Renal cortical epithelial cell (primary cell): ENCODE data around the gene CFAP54. TPM values are rescaled to one million over a fixed set of nuclear protein-coding genes. Genes with fewer than 3 reads are reported as not detected.
"Not testable (repeated sequence)": the region's sequence is repeated elsewhere in the genome, so short reads cannot be mapped to it uniquely, and the experiment has no call there.

Experiments used
- DNase-seq: peaks from one replicate; pipeline ENCODE4 v3.0.0-alpha.2; 2011; ENCODE audit warnings: low read depth
- total RNA-seq: library from RNA; depleted of rRNA; stranded (reverse); fragments of >200 nt; gene quantifications from 2 replicates; pipeline ENCODE4 v1.2.3, GENCODE V29; 2014

Gene CFAP54, protein sequence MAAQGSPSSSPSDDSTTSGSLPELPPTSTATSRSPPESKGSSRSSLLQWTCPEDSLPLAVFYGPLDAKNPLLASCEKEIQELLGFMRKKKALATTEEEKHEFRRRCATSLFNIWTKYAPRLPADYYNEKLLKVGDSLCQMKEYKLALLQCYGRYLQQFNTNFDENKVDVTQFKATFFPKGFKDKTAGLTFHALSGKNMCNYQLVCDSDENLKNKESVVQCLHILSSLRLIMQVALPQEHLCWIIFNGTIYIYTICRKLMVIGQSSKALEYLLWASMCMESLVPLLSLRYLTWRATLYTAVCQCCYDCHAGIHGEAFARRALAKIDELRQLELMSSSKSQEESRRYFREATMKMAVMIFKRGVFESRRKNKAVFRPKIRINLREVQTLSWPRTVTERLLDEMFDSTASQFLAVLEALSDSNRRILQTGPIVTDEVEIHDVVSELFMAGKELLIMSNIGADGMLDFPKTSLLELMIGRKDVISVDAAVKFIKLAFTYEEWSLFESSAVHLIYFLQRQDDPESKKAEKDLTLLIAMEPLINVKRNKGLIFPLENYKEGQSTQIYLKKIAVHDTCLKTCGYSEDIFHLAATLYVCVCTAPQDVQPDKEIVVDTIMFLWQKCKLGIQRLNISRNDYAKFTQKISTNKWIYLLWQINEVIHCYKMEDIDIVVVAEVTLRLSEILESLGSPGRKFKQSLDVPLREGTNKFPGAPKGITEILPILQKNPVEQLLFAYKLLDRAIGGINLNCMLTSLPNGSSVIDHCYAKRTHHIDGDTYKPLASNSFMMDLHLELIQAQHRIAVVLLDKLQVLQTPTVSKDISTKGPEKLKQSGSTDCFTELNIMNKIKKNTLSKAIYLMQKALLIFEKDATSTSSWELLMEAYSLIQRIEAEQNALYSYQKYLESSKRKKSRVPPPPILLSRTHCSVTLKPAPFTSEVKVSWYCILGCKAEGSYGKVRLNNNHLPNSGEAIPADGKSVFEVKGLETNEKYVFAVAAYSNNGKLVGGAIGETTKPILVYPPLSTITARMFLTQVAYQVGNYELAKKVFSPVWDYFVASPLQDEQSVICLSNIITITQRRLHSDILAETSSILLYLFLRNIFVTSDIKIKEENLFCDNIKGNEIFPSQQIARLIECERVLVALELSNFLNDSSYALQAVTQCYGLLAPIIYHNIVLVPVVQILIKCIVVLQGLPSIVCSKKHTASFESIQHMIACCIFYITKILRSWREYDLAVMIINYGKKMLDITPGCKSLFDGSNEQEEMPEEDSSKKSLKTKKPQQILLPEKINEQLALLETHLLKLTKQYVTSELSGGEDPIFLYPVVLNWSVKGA (N-terminal part only)
- 3.3 and 11.3 TPM in 2 replicates for total RNA-seq

DNA sequence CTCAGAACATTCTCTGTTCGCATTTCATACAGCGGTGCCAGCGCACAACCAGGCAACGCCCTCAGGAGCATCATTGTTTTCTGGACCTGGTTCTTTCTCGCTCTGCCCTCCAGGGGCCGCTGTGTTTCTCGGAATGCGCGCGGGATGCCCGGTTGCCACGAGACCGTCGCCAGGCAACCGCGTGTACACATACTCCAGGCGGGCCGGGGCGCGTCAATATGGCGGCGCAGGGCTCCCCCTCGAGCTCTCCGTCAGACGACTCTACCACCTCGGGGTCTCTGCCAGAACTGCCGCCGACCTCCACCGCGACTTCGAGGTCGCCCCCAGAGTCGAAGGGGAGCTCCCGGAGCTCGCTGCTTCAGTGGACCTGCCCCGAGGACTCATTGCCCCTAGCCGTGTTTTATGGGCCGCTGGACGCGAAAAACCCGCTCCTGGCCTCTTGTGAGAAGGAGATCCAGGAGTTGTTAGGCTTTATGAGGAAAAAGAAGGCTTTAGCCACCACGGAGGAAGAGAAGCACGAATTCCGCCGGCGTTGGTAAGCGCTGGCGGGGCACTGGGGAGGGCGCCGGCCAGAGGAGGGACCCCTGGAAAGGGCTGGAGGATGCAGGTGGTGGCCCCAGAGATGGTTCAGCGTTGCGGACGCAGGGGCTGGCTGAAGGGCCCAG lies at the start of gene CFAP54:
Gene CFAP54 (plus strand): TSS at position 186 of the 665 bp plus-strand sequence. CDS start 33 bp downstream, at position 219.
- DNase-seq = peak; percentile 84

DNA sequence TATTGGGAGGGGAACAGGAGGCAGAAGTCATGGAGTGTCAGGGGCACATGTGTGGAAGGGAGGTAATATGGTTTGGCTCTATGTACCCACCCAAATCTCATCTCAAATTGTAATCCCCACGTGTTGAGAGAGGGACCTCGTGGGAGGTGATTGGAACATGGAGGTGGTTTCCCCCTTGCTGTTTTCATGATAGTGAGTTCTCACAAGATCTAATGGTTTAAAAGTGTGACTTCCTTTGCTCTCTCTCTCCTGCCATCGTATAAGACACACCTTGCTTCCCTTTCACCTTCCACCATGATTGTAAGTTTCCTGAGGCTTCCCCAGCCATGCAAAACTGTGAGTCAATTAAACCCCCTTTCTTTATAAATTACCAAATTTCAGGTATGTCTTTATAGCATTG lies 47.6 kb upstream of the CFAP54 start:
- no peak for DNase-seq

DNA sequence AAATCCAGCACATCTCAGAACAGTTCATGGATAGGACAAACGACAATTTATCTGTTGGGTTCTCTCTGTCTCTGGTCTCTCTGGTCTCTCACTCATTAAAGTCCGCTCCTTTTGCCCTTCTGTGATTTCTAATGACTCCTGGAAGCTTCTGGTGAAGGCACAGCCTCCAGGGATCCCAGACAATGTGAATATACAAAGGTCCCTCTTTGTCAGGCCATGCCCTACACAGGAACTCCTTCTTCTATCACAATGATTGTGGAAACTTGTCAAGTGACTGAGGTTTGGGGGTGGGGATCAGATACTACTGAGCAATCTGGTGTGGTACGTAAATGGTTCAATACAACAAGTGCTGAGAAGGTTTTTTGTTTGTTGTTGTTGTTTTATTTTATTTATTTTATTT lies 46.5 kb upstream of the CFAP54 start:
- no peak for DNase-seq

DNA sequence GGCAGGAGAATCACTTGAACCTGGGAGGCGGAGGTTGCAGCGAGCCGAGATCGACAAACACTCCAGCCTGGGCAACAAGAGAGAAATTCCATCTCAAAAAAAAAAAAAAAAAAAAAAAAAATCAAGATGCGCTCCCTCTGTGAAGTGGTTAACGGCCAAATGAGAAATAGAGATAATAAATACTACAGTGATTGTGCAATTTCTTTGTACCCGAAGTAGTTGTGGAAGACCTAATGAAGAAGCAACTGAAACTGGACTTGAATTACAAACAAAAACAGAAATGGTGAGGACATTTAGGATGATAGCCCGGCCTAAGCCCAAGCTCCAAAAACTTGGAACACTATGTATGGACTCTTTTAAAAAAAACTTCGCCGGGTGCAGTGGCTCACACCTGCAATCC lies 45.0 kb upstream of the CFAP54 start:
- DNase-seq = no peak

DNA sequence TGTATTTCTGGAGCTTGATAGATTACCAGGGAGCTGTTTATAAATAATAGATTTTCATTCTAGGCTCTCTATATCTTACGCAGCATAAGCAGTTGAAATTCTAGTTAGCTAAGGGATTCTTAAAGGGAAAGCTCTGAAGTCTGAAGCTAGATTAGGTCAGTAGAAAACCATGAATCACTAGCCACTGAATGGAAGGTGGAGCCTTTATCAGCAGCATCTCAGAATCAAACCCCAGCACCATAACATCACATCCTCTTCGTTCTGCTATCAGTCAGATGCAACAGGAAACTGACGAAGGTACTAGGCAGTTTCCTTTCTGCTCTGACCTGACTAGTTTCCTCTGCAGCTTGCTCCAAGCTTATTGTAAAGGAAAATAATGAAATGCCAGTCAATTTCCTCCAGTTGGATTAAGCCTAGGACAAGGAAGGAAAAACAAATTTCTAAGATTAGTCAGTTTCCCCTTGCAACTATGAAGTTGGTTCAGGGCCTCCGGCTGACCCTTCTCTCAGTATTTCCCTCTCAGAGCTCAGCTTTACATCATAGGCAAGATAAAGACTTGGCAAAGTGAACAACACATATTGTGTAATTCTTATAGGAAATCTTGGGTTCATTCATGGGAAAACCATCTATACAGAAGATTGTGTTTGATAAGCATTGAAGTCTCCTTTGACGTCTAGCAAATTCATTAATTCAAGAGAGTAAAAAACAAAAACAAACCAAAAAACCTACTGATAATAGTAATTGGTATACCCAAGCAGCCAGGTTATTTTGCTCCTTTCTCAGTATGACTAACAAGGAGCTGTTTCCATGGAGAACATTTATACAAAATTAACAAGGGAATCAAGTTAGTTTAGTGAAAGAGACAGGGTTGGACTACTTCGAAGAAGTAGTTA lies 43.4 kb upstream of the CFAP54 start:
- peak; percentile 84 for DNase-seq

DNA sequence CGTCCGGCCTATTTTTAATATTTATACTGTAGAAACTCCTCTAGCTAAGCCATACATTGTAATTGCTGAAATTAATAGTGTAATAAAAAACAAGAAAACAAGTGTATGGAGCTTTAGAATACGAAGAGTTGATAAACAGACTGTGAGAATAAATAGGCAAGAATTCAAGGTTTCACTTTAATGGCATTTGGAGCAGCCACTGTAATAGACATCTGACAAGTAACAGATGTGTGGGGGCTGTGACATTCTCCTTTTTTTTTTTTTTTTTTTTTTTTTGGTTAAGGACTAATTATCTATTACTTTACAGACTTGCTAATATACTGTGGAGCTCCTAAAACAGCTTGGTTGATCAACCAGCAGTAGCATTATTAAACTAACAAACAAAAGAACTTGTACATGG lies 42.1 kb upstream of the CFAP54 start:
- no peak for DNase-seq

DNA sequence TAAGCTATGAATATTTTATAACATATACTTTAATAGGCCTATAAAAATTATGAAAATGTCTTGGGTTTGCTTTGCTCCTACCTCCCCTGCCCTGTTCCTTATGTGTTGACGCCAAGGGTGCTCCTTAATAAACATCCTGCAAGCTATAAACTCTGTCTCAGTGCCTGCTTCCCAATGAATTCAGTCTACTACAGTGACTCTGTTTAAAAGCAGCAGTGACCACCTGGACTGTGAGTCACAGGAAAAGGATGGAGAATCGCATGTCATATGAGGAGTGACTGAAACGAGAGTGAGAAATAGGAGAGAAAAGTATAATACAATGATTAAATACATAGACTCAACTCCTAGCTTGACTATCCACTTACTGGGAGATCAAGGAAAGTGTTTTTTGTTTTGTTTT lies 41.1 kb upstream of the CFAP54 start:
- peak; percentile 86 for DNase-seq

DNA sequence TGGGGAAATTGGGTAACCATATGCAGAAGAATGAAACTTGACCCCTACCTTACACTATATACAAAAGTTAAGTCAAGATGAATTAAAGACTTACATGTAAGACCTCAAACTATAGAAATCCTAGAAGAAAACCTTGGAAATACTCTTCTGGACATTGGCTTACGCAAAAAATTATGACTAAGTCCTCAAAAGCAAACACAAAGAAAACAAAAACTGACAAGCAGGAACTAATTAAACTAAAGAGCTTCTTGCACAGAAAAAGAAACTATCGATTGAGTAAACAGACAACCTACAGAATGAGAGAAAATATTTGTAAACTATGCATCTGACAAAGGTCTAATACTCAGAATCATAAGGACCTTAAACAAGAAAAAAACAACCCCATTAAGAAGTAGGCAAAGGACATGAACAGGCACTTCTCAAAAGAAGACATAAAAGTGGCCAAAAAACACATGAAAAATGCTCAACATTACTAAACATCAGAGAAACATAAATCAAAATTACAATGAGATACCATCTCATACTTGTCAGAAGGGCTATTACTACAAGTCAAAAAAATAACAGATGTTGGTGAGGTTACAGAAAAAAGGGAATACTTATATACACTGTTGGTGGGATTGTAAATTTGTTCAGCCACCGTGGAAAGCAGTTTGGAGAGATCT lies 37.0 kb upstream of the CFAP54 start:
- no peak for DNase-seq

DNA sequence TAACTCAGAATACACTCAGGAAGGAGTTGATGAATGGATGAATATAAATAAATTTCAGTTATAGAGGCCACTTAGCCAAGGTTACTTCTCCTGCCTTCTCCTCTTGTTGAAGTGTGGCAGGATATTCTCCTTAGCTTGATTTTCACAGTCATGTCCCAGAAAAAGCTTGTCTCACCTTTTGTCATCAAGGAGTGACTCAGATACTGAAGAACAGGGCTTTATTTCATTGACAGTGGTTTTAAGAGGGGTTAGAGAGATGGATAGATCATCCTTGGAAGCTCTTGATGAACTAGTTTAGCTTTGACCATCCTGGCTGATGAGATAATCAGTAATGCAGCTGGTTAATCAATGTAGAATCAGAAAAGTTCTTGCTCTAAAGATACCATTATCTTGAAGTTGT lies 35.0 kb upstream of the CFAP54 start:
- DNase-seq = no peak

DNA sequence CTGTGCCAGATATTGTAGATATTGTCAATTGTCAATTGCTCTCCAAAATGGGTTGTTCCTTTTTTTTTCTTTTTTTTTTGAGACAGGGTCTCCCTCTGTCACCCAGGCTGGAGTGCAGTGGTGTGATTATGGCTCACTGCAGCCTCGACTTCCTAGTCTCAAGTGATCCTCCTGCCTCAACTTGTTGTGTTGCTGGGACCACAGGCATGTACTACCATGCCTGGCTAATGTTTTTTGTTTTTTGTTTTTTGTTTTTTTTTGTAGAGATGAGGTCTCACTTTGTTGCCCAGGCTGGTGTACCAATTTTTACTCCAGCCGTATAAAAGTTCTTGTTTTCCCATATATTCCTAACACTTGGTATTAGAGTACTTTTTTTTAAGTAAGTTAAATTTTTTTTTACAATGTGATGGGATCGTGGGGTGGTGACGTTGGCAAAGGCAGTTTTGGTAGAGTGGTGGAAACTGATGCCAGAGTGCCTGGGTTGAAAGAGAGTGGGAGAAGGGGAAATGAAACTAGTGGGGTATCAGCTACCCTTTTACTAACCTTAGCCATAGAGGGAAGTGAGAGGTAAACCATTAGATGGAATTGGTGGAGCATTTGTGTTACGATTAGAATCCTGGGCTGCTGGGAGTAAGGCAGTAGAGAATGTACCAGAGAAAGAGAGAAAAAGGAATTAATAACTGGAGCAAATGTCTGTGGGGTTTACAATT lies 33.0 kb upstream of the CFAP54 start:
- no peak for DNase-seq

DNA sequence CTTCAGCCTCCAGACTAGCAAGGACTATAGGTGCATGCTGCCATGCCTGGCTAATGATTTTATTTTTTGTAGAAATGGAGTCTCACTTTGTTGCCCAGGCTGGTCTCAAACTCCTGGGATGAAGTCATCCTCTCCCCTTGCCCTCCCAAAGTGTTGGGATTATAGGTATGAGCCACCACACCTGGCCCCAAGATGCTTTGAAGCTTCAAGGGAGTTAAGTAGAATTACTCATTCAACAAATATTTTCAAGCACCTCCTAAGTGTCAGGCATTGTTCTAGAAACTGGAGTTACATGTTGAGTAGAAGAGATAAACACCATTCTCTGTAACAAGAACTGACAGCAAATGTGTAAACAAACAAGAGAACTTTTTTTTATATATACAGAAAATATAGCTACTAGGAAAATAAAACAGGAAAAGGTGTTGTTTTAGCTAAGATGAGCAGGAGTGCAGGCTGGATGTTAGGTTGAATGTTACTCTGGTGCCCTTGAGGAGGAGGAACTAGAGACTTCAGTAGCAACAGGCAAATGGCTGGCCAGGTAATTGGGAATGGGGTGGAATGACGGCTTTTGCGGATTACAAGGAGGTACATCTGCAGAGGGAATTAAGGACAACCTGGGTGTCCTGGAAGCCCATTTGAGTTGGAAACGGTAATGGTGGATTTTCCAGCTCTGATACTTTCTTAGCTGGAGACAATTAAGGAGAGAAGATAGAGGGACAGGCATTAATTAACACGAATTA lies 32.0 kb upstream of the CFAP54 start:
- DNase-seq = peak; percentile 80

DNA sequence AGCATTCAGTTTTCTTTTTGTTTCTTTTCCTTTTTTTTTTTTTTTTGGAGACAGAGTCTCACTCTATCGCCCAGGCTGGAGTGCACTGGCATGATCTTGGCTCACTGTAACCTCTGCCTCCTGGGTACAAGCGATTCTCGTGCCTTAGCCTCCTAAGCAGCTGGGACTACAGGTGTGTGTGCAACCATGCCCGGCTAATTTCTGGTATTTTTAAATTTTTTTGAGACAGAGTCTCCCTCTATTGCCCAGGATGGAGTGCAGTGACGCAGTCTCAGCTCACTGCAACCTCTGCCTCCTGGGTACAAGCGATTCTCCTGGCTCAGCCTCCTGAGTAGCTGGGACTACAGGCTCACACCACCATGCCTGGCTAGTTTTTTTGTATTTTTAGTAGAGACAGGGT lies 30.1 kb upstream of the CFAP54 start:
- DNase-seq = not testable (repeated sequence)

DNA sequence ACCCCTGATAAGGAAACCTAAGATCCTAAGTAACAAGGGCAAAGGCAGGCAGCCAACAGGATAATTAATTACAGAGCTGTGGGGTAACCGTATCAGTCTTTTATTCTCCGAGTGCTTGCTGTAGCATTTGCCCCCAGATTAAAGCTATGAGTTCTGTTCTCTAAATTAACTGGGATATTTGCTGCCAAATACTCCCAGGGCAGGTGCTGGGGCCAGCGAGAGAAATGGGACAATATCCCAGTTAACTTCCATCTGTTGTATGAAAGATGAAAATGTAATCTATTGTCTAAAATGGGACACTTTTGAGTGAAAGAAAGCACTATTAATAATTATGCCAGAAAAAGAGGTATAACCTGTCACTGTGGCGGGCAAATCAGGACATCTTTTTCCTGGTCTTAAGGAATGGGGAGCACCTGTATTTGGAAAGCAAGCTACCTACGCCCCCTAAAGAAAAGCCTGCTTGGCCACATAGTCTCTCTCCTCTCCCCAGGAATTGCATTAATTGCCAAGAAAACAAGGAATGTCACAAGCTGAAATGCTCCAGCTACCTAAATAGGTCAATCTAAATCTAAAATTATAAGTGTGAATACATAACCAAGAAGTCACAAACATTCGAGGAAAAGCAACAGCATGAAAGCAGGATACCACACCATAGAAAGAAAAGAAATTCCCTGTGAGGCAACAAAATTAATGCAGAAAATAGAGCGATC lies 26.7 kb upstream of the CFAP54 start:
- no peak for DNase-seq

DNA sequence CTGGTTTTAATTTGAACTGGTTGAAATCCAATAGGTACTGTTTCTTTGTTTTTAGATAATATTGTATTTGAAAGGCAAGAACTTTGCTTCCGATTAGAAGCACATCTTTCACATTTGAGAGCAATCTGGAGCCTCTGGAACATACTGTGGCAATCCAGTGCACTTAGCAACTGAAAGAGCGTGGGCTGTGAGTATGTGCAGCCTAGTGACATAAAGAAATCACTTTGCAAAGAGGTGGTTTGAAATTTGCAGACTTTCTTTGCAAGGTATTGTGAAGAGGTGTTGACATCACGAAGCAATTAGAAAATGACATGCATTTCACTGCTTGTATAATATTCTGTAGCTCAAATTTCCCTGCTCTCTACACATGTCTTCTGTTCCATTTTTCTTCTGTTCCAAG lies 23.5 kb upstream of the CFAP54 start:
- no peak for DNase-seq

DNA sequence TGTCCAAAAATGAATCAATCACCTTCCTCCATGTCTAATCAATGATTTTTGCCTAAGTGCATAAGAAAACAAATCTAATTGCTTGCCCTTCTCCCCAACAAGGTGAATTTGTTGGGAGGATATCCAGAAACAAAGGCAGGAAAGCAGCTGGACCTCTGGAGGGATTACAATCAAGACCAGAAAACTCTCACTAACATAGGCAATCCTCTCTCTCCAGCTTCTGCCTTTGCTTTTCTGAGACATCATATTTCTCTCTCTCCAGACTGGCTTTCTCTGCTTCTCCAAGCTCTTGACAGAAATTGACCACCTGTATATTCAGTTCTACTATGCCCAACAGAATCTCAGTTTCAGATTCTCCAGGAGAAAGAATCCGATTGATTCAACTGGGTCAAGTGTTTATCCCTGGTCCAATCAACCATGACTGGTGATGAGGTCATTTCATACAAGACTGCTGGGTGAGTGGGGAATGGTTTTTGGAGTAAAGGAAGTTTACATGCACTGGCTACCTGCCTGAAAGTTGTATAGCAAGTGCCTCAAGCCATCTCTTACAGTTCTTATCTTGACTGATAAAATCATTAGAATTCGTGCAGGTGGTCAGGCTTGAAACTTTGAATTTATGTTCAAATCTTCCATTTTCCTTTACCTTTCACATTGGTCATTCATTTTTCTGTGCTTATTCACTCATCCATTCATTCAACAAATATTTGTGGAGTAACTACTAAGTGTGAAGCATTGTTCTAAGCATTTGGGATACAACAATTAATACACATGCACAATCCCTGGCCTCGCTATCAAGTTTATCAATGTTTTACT lies 22.2 kb upstream of the CFAP54 start:
- peak; percentile 93 for DNase-seq

DNA sequence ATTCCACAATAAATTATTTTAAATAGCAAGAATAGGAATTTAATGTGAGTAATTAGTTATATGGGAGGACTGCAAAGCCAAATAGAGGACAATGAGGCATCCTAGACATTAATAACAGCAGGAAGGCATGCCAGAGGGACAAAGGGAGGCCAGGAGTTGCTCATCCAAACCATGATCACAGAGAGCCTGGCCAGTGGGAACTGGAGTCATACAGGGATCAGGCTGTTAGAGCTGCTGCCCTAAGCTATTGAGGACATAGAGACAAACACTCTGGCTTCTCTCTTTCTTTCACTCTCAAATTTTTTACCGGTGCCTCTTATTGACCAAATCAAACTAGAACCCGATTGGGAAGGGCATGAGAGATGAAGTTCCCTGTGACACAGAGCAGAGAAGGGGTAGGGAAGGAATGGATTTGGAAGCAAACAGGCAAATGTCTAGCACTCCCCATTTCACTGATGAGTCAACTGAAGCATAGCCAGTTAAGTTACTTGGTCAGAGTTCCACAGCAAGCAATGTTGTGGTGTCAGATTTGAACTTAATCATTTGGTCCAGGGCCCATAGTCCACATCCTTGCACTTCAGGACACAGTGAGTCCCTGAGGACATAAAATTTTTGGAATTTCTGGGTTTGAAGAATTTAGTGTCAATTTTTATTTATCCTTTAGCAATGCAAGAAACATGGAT lies 17.9 kb upstream of the CFAP54 start:
- DNase-seq = peak; percentile 86
